ENCODE data around the gene P2RX3. TPM values are rescaled to one million over a fixed set of nuclear protein-coding genes. Genes with fewer than 3 reads are reported as not detected.

Gene P2RX3
- total RNA-seq, 1 donor from 2014 or later, result not detected

DNA sequence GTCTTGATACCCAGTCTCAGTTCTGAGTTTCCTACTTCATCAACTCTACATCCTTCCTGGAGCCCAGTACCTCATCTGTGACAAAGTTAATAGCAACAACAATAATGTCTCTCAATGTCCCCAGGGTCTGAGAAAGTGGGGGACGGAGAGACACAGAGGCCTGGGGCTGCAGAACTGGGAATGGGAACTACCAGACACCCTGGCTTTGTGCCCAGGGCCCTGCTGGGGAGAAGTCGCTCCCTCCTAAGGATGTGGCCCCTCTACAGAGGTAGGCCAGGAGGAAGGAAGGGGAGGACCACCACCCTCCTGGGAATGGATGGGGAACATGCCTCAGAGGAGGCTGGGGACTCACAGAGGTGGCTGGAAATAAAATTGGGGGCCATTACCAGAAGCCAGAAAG is 37.3 kb downstream of the P2RX3 start:
- Histone ChIP-seq H3K4me2 (ENCODE audit: low read length) (no peak overlapping the region), H3K79me2 (ENCODE audit: insufficient read depth, low read length) (no peaks in the 10 kb centered on the region), H3K27me3 (ENCODE audit: insufficient read depth, low read length) (no peaks in the 10 kb centered on the region), H3K27ac (ENCODE audit: low read depth, low read length) (no peak overlapping the region), H4K20me1 (ENCODE audit: insufficient read depth, low read length) (no peaks in the 10 kb centered on the region), H3K4me1 (ENCODE audit: insufficient read depth, low read length) (no peaks in the 10 kb centered on the region), H2AFZ (ENCODE audit: low read depth, low read length) (no peak overlapping the region), H3K9me3 (ENCODE audit: insufficient read depth, low read depth, low read length) (no peaks in the 10 kb centered on the region), H3K4me3 (ENCODE audit: insufficient read depth, low read depth, low read length) (no peak overlapping the region), H3K36me3 (ENCODE audit: insufficient read depth, low read length) (no peaks in the 10 kb centered on the region), H3K9ac (ENCODE audit: low read length) (no peak overlapping the region)
- Mint-ChIP-seq H3K4me1 (ENCODE audit: low read depth, unreplicated experiment) (no peaks in the 10 kb centered on the region), H3K36me3 (ENCODE audit: low read depth, unreplicated experiment) (no peaks in the 10 kb centered on the region), H3K9me3 (ENCODE audit: unreplicated experiment) (peaks cover 1% of the 10 kb centered on the region), H3K27me3 (ENCODE audit: low read depth, unreplicated experiment) (peaks cover 34% of the 10 kb centered on the region), H3K27ac (ENCODE audit: unreplicated experiment) (no peak overlapping the region), H3K4me3 (ENCODE audit: unreplicated experiment) (no peak overlapping the region)
- no peak for FAIRE-seq
- no peak for TF ChIP-seq EZH2 (IDR thresholded peaks at IDR 0.05; ENCODE audit: insufficient read depth, low read length)
- TF ChIP-seq, protein P1, sequence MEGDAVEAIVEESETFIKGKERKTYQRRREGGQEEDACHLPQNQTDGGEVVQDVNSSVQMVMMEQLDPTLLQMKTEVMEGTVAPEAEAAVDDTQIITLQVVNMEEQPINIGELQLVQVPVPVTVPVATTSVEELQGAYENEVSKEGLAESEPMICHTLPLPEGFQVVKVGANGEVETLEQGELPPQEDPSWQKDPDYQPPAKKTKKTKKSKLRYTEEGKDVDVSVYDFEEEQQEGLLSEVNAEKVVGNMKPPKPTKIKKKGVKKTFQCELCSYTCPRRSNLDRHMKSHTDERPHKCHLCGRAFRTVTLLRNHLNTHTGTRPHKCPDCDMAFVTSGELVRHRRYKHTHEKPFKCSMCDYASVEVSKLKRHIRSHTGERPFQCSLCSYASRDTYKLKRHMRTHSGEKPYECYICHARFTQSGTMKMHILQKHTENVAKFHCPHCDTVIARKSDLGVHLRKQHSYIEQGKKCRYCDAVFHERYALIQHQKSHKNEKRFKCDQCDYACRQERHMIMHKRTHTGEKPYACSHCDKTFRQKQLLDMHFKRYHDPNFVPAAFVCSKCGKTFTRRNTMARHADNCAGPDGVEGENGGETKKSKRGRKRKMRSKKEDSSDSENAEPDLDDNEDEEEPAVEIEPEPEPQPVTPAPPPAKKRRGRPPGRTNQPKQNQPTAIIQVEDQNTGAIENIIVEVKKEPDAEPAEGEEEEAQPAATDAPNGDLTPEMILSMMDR (IDR thresholded peaks at IDR 0.05; ENCODE audit: insufficient read depth, low read depth, low read length), result no peak
- no peak for DNase-seq (ENCODE audit: low read depth)

DNA sequence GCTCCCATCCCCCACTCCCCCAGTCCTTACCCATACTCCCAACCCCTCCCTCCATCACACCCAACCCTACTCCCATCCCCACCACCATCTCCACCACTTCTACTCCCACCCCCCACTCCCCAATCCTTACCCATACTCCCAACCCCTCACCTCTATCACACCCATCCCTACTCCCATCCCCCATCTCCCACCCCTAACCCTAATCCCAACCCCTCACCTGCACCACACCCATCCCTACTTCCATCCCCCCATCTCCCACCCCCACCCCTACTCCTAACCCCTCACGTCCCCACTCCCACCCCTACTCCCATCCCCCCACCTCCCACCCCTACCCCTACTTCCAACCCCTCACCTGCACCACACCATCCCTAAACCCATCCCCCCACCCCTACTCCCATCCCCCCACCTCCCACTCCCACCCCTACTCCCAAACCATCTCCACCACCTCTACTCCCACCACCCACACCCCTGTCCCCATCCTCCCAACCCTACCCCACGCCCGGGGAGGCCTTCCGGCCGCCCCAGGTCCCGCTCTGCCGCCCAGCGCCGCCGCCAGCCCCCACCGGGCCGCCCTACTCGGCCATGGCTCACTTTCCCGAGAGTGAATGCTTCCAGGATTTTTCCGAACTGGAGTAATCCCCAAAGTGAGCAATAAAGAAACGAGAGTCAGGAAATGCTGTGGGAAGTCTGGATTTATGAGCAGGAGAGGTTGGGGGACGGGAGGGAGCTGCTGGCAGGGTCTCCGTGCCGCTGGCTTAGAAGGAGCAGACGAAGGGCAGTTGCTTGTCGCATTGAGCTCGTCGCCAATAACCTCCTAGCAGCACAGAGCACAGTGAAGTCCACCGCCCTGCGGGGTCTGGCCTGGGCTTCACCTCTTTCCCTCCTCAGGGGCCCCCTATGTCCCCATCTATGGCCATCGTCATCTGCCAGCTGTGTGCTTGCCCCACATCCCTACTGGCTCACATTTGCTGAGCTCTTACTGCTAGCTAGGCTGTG is 38.2 kb downstream of the P2RX3 start:
- H3K4me1 ChIP-seq (ENCODE audit: insufficient read depth, low read length), result no peaks in the 10 kb centered on the region
- Mint-ChIP-seq H3K36me3 (ENCODE audit: low read depth, unreplicated experiment) (no peaks in the 10 kb centered on the region), H3K27ac (ENCODE audit: unreplicated experiment) (no peak overlapping the region), H3K9me3 (ENCODE audit: unreplicated experiment) (peaks cover 1% of the 10 kb centered on the region), H3K27me3 (ENCODE audit: low read depth, unreplicated experiment) (peaks cover 41% of the 10 kb centered on the region), H3K4me3 (ENCODE audit: unreplicated experiment) (no peak overlapping the region), H3K4me1 (ENCODE audit: low read depth, unreplicated experiment) (no peaks in the 10 kb centered on the region)
- H3K79me2 ChIP-seq (ENCODE audit: insufficient read depth, low read length), result no peaks in the 10 kb centered on the region
- H3K4me2 ChIP-seq (ENCODE audit: low read length), result no peak overlapping the region
- no peak for FAIRE-seq
- no peaks in the 10 kb centered on the region for H3K27me3 ChIP-seq (ENCODE audit: insufficient read depth, low read length)
- no peak overlapping the region for H2AFZ ChIP-seq (ENCODE audit: low read depth, low read length)
- H3K9me3 ChIP-seq (ENCODE audit: insufficient read depth, low read depth, low read length), result no peaks in the 10 kb centered on the region
- no peaks in the 10 kb centered on the region for H3K36me3 ChIP-seq (ENCODE audit: insufficient read depth, low read length)
- DNase-seq (ENCODE audit: low read depth), result no peak
- H3K27ac ChIP-seq (ENCODE audit: low read depth, low read length), result no peak overlapping the region
- no peaks in the 10 kb centered on the region for H4K20me1 ChIP-seq (ENCODE audit: insufficient read depth, low read length)
- no peak overlapping the region for H3K9ac ChIP-seq (ENCODE audit: low read length)
- H3K4me3 ChIP-seq (ENCODE audit: insufficient read depth, low read depth, low read length), result no peak overlapping the region
- TF ChIP-seq EZH2 (IDR thresholded peaks at IDR 0.05; ENCODE audit: insufficient read depth, low read length), result no peak
- TF ChIP-seq, protein P1 (IDR thresholded peaks at IDR 0.05; ENCODE audit: insufficient read depth, low read depth, low read length), result no peak

DNA sequence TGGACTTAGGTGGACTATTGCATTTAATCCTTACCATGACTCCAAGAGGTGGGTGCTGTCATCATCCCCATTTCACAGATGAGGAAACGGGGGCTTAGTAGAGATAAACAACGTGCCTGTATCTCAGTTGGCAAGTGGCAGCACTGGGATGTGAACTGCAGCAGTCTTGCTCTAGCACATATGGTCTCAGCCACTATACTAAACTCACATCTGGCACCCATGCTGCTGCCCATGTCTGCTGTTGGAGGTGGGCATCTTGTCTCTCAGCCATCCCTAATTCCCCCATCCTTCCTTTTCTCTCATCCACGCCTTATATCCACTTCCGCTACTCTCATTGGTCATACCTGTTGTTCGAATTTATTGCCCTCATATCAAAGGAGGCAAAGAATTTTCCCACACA is 39.0 kb downstream of the P2RX3 start:
- Mint-ChIP-seq H3K4me1 (ENCODE audit: low read depth, unreplicated experiment) (no peaks in the 10 kb centered on the region), H3K36me3 (ENCODE audit: low read depth, unreplicated experiment) (no peaks in the 10 kb centered on the region), H3K9me3 (ENCODE audit: unreplicated experiment) (peaks cover 1% of the 10 kb centered on the region), H3K27me3 (ENCODE audit: low read depth, unreplicated experiment) (peaks cover 44% of the 10 kb centered on the region), H3K4me3 (ENCODE audit: unreplicated experiment) (no peak overlapping the region), H3K27ac (ENCODE audit: unreplicated experiment) (peak overlapping the region; percentile 20)
- Histone ChIP-seq H3K79me2 (ENCODE audit: insufficient read depth, low read length) (no peaks in the 10 kb centered on the region), H3K27ac (ENCODE audit: low read depth, low read length) (no peak overlapping the region), H3K4me2 (ENCODE audit: low read length) (no peak overlapping the region), H4K20me1 (ENCODE audit: insufficient read depth, low read length) (no peaks in the 10 kb centered on the region), H3K4me1 (ENCODE audit: insufficient read depth, low read length) (no peaks in the 10 kb centered on the region), H3K9me3 (ENCODE audit: insufficient read depth, low read depth, low read length) (no peaks in the 10 kb centered on the region), H2AFZ (ENCODE audit: low read depth, low read length) (no peak overlapping the region), H3K27me3 (ENCODE audit: insufficient read depth, low read length) (no peaks in the 10 kb centered on the region), H3K9ac (ENCODE audit: low read length) (no peak overlapping the region), H3K36me3 (ENCODE audit: insufficient read depth, low read length) (no peaks in the 10 kb centered on the region), H3K4me3 (ENCODE audit: insufficient read depth, low read depth, low read length) (no peak overlapping the region)
- TF ChIP-seq, protein P1 (IDR thresholded peaks at IDR 0.05; ENCODE audit: insufficient read depth, low read depth, low read length), result no peak
- TF ChIP-seq EZH2 (IDR thresholded peaks at IDR 0.05; ENCODE audit: insufficient read depth, low read length), result no peak
- DNase-seq (ENCODE audit: low read depth) (no peak), FAIRE-seq (no peak)

Data from astrocyte (in vitro differentiated cells and primary cell).